Measurements from ENCODE around the gene SLC26A4.

SLC26A4 gene

DNA sequence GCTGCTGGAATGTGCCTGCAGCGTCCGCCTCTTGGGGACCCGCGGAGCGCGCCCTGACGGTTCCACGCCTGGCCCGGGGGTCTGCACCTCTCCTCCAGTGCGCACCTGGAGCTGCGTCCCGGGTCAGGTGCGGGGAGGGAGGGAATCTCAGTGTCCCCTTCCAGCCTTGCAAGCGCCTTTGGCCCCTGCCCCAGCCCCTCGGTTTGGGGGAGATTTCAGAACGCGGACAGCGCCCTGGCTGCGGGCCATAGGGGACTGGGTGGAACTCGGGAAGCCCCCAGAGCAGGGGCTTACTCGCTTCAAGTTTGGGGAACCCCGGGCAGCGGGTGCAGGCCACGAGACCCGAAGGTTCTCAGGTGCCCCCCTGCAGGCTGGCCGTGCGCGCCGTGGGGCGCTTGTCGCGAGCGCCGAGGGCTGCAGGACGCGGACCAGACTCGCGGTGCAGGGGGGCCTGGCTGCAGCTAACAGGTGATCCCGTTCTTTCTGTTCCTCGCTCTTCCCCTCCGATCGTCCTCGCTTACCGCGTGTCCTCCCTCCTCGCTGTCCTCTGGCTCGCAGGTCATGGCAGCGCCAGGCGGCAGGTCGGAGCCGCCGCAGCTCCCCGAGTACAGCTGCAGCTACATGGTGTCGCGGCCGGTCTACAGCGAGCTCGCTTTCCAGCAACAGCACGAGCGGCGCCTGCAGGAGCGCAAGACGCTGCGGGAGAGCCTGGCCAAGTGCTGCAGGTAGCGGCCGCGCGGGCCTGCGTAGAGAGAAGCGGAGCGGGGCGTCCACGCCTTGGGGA is 645 bp downstream of the SLC26A4 start:
- peak; percentile 13 to 24 for DNase-seq

DNA sequence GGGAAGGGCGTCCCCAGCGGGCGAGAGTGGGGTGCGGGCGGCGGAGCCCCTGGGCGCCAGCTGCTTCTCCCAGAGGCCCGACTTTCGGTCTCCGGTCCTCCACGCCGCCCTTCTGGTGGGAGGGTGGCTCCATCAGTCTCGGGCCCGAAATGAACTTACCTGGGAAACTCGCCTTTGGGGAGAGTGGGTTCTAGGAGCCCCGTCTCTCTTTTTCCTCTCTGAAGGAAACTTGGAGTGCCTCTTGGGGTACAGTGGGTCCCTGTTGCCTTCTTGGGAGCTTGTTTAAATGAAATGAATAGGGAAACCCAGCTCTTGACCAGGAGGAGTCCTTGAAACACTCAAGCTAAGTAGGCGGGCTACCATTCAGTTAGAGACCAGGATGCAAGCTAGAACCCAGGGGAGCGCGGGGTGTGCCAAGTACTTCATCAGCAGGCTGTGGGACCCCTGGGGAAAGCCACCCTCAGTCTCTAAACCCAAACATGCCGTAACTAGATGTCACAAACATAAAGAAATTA is 1.3 kb downstream of the SLC26A4 start:
- DNase-seq: no peak

DNA sequence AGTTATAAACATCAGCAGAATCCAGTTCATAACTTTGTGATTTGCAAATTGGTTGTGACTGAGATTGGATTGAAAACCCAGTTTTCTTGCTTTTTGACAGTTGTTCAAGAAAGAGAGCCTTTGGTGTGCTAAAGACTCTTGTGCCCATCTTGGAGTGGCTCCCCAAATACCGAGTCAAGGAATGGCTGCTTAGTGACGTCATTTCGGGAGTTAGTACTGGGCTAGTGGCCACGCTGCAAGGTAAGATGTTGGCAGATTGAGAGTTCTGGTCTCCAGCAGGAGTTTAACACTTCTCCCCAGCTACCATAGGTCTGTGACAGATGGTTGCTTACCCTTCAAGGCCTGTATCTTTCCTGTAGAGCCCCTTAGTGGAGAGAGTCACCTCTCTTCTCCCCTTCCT is 2.6 kb downstream of the SLC26A4 start:
- no peak for DNase-seq

DNA sequence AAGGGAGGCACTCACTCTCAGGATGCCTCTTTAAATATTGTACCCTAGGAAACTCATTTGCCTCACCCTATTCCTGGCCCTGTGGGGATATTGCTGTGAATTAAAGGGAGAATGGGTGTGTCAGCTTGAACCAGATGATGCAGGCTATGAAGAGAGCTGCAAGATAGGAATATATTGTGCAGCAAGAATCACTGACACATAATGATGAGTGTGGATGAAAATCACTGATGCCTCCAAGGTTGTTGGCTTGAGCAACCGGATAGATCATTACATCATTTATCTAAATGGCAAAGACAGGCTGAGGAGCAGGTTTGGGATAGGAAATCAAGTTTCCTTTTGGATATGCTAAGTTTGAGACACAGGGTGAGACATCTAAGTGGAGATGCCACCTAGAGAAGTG is 6.2 kb downstream of the SLC26A4 start:
- DNase-seq: no peak

DNA sequence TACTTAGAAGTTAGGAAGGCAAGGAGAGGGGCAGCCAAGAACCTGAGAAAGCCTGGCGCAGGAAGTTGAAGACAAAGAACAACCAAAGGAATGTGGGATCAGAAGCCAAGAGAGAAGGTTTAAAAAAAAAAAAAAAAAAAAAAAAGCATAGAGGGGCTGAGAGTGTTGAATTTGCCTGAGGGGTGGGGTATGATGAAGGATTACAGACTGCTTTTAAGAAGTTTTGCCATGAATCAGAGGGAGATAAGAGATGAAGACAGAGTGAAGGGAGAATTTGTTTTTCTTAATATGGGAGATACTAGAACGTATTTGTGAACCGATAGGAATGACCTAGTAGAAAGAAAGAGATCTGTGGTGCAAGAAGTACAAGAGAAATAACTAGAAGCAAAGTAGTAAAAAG is 6.7 kb downstream of the SLC26A4 start:
- DNase-seq: no peak

DNA sequence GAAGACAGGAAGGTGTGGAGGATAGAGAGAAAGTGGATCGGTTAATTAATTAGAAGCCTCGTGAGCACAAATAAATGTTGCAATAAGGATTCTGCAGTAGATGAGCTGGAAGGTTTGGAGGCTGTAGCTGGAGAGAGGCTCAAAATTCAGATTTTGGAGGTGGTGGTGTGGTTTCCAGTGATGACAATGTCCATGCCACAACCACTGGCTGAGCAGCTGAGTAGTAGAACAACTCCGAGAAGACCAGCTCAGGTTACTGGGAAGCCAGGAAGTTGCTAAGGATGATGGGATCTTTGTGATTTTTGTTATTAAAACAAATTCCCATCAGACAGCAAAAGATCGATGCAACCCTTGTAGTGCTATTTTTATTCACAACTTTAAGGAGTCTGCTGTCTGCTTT is 7.7 kb downstream of the SLC26A4 start:
- no peak for DNase-seq

DNA sequence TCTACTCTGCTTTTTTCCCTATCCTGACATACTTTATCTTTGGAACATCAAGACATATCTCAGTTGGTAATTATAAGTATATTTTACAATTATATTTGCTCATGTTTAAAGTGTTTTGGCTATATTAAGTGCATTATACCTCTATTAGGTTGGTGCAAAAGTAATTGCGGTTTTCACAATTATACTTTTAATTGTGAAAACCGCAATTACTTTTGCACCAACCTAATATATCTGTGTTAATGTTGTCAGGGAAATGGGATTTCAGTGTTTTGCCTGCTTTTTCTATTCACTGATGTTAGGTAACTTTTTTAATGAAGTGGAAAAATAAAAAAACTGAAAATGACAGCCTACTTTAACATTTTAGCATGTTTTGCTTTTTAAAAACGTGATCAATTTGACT is 11.6 kb downstream of the SLC26A4 start:
- no peak for DNase-seq

DNA sequence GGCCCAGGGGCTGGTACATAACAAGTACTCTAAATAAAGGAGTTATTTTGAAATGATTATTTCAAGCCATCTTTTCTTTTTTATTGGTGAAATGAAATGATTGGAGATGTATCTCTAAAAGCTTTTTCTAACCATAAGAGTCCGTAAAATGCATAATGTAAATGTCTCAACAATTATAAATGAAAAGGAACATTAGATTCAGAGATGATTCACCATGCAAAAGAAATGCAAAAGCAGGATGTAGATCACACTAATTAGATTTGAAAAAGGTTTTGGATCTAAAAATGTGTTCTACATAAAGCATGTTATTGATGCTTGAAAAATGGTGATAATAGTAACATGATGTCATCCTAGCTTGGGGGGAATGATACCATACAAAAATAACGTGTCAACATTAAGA is 15.6 kb downstream of the SLC26A4 start:
- no peak for DNase-seq

DNA sequence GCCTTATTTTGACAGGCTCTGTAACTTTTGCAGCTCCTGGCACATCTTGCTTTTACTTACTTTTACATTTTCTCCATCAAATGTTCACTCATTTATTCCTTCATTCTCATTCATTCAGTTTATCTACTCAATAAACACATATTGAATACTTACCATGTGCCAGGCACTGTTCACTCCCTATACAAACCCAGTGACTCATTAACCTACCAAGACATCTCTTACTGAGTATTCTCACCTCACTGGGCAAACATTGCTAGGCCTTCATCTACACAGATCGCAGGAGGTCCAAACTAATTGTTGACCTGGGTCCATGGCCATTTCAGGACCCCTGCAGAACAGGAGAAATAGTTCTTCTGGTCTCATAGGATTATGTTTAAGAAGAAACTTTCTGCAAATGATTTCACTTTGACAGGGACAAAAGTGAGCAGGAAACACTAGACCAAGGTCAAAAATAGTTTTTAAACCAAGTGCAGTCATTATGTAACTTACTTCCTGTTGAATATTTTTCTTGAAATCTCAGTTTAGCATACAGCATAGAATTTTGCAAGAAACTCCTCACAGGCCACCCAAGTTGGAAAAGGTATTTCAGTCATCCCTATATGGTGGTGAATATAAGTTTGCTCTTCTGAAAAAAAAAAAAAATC is 17.6 kb downstream of the SLC26A4 start:
- no peak for DNase-seq

DNA sequence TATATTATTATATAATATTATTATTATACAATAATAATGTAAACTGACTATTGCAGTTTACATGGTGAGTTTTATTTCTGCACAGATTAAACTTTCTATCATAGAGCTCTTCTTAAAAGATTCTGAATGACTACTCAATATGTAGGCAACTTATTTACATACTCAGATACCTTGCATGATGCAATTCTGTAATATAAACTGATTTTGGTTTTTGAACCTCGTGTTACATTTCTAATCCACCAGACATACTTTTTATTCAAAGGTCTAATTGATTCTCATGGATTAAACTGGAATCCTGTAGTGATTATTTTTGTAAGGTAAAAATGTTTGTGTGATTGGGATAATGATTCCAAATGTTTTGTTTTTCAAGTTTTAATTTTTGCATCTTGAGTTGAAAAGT is 19.9 kb downstream of the SLC26A4 start:
- DNase-seq: no peak

DNA sequence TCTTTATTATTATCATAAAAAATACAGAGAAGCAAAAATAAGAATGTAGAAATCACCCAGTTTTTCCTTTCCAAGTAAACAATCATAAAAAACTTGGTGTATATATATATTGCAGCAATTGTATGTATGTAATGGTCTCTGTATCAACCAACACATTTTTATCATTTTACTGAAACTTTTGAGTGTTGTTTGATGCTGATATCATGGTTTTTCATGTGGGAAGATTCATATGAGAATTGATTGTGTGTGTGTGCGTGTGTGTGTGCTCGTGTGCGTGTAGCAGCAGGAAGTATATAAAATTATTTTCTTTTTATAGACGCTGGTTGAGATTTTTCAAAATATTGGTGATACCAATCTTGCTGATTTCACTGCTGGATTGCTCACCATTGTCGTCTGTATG is 22.3 kb downstream of the SLC26A4 start:
- no peak for DNase-seq

DNA sequence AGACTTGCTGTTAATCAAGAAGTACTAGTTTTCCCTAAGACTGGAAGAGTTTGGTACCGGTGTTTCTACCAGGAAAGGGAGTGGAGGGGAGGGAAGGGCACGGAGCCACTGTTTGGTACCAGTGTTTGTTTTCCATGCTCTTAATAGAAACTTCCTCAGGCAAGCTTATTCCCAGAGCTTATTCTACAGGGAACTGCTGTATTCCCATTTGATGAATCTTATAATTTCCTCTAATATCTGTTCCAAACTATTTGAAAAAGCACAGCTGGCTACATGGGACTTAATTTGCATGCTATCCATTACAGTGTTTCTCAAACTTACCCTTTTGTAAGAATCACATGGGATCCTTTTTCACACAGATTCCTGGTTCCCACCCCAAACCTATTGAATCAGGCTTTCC is 23.7 kb downstream of the SLC26A4 start:
- no peak for DNase-seq

DNA sequence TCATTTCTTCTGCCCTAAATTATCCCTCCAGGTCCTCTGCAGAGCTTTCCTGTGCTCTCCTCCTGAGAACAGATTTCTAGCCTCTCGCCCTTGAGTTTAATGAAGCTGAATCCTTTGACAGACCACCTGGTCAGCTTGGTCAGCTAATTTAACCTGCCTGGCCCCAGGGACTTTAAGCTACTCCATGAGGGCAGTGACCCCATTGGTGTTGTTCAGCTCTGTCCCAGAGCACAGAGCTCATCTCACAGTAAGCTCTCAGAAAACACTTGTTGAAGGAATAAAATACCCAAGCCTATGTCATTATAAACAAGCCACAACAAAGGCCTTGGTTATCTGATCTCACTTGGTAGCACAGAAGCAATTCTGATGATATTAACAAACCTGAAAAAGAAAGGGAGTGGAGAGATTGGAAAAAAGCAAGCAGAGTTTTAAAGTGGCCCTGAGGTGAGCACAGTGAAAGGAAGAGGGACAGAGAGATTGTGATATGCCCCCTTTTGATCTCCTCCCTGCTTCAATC is 24.4 kb downstream of the SLC26A4 start:
- DNase-seq: no peak

DNA sequence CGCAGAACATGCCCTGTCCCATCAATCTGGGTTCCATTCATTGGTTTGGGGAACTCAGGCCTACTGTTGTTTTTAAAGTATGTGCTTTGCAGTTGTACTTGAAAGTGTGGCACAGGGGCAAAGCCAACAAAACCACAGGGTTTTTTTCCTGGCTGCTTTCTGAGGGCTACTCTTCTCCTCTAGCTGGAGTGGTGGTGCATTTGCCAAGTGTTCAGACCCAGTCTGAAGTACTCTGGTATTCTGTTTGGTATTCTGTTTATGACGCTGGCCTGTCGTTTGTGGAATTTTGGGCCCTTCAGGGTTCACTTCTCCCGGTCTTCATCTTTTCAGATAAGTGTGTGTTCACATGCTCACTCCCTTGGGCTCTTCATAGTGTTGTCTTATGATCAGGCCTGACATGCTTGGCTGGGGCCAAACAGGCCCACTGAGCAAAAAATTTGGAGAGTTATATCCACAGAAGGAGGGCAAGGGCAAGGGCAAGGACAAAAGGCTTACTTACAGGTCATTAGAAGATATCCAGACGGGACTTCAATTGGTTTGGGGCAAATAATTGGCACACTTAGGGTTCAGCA is 26.3 kb downstream of the SLC26A4 start:
- DNase-seq: no peak

DNA sequence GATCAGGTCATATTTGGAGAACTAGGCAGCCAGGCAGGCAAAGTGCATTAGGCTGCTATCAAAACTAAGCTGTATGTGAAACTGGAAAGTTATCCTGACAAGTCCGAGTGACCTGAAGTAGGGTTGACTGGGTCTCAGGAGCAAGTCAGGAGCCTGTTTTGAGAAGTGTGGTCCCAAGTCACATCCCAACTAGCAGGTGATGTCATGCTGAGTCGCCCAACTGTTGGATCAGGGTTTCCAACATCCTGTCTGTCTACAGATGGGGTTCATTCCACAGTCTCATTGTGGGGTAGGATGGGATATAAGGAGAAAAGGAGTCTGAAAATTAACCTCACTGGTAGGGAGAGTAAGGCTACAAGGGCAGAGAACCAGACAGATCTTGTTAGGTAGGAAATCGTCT is 27.0 kb downstream of the SLC26A4 start:
- DNase-seq: no peak

DNA sequence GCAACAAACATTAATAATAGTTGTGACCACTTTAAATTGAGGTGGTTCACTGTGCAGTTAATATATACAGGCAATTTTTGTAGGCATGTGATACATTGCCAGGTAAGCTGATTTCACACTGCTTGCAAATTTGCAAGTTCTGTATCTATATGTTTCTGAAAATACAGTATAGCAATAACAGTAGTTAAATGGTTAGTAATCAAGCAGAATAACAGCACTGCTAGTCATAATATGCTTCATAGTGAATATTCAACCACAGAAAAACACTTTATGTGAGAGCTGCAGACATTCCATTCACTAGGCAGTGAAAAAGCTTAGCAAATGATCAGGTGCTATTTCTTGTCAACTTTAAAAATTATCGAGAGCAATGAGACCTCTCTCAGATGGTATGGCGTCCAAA is 28.9 kb downstream of the SLC26A4 start:
- DNase-seq: no peak

DNA sequence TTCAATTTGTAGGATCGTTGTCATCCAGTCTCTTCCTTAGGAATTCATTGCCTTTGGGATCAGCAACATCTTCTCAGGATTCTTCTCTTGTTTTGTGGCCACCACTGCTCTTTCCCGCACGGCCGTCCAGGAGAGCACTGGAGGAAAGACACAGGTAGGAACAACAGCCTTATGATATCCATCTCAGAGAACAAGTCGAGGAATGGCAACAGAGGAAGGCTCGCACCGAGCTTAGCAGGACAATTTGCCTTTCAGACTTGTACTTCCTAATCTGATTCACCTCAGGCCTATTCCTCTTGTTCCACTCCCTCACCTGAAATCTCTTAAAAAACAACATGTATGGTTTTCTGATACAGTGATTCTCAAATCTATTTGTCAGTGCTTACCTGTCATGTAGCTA is 29.5 kb downstream of the SLC26A4 start:
- no peak for DNase-seq

DNA sequence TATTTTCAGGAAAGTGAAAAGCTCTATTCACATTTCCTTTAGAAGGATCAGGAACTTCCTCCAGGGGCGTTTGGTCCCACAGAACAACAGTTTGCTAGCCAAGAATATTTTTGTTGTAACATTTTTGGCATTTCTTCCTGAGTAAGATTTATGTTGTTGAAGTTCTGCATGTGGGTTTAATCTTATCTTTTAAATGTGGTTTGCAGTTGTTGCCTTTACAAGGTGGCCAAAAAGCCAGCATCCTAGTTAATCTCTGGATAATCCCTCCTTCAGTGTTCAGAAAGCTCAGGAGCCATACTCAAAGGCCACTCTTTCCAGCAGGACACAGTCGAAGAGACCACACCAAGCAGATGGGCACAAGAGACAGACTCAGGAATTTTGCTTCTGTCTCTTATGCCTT is 30.0 kb downstream of the SLC26A4 start:
- DNase-seq: no peak

DNA sequence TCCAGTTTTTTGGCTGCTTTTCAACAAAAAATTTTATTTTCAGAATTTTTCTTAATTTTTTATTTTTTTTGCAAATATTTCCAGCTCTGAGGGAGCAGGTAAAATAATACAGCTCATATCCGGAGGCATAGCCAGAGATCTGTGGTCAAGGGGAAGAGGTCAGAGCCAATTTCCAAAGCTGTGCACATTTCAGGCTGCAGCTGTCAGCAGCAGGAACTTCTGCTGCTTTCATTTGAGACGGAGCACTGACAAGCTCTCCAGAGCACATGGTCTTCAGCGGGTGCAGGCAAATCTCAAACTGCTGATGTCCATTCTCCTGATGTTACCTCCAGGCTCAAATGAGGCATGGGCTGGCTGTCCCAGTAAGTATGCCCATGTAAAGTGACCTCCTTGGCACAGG is 31.1 kb downstream of the SLC26A4 start:
- no peak for DNase-seq

DNA sequence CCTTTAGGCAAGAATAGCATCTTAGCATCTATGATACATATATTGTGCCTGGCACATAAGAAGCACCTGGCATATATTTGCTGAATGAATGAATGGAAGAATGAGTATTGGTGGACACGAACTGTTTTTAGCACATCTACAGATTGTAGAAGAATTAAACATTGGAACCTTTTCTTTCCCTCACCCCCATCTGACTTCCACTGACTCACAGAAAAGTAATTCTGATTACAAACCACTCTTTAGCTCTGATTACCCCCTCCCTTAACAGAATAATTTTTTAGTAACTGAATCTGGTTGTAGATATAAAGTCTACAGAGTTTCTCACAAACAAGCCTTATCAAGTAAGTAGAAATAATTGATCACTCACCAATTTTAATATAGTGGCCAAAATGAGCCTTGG is 31.9 kb downstream of the SLC26A4 start:
- DNase-seq: no peak

DNA sequence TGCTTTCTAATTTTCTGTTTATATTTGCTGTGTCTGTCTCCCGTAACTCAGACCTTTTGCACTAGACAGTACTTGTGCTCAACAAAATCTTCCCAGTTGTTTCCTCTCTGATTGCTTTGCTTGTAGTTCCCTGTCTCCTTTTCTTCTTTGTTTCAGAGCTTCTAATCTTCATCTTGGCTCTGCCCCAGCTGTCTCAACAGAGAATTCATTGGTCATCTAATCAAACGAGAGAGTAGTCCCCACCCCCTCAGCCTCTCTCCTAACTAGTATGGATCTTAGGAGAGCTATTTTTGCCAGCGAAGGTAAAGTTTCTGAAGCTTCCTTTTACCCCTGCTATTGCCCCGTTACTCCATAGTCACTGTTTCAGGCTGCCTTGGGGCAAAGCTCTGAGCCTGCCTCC is 32.8 kb downstream of the SLC26A4 start:
- DNase-seq: no peak

DNA sequence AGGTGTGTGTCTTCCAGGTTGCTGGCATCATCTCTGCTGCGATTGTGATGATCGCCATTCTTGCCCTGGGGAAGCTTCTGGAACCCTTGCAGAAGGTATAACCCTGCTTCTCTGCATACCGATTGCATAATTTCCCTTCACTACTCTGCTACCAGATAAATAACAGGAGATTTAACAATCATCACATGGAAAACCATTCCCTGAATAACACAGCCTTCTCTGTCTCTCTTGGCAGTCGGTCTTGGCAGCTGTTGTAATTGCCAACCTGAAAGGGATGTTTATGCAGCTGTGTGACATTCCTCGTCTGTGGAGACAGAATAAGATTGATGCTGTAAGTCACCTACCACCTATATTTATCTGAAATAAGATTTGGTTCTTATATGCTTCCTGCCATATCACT is 33.8 kb downstream of the SLC26A4 start:
- no peak for DNase-seq

DNA sequence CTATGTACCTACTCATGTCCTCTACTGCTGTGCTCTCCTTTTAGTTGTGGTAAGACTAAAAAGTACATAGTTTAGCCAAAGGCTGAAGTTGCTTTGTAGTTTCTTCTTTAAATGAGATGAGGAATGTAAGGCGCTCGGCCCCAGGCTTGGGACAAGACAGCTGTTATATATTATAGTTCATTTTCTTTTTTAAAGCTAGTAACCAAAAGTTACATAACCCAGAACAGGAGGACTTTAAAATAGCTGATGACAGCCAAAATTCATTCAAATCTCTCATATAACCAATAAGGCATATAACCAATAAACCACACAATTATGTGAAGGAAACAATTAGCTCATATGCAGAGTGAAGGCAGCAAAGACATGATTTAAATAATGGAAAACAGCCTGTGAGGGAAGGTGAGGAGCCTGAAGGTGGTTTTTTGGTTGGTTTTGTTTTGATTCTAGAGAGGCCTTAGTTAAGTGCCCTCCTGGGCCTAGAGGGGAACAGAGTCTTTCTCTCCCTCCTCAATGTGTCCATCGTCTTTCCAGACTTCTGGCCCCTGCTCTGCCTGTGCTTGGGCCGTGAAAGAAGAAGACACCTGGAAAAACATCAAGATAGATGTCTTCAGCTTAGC is 35.8 kb downstream of the SLC26A4 start:
- no peak for DNase-seq
